MM.1S (cell line): ENCODE results near the gene HADH.
A peak's percentile ranks its signal among the peaks of the same experiment; 100 is the strongest.

Source experiments
- DNase-seq: peaks from one replicate; pipeline ENCODE4 v3.0.0-alpha.2; 2015
- H2AFZ ChIP-seq: fragments of 300-600 bp; sonication (generic); 2 replicates; pipeline ENCODE4 v1.6.0; 2016; ENCODE audit warnings: antibody characterized with exemption, low read length
- H3F3A ChIP-seq: fragments of 300-600 bp; sonication (generic); 2 replicates; pipeline ENCODE4 v1.6.1; 2016; ENCODE audit warnings: mild to moderate bottlenecking, antibody characterized with exemption, low read length, moderate library complexity, mixed read lengths; ENCODE audit not compliant: insufficient read depth
- H3K27ac ChIP-seq: fragments of 300-600 bp; sonication (generic); 2 replicates; pipeline ENCODE4 v1.5.1; 2016; ENCODE audit warnings: mild to moderate bottlenecking, low read length
- H3K27me3 ChIP-seq: fragments of 300-600 bp; sonication (generic); replicated peaks from 2 replicates; pipeline ENCODE4 v1.6.0; 2016; ENCODE audit warnings: low read length; ENCODE audit not compliant: insufficient read depth
- H3K36me3 ChIP-seq: fragments of 300-600 bp; sonication (generic); replicated peaks from 2 replicates; pipeline ENCODE4 v1.6.1; 2016; ENCODE audit warnings: mild to moderate bottlenecking, low read length, mixed read lengths; ENCODE audit not compliant: insufficient read depth
- H3K4me1 ChIP-seq: fragments of 300-600 bp; sonication (generic); 2 replicates; pipeline ENCODE4 v1.6.1; 2016; ENCODE audit warnings: low read length, mixed read lengths
- H3K4me2 ChIP-seq: fragments of 300-600 bp; sonication (generic); 2 replicates; pipeline ENCODE4 v1.6.0; 2016; ENCODE audit warnings: low read depth, low read length
- H3K4me3 ChIP-seq: fragments of 300-600 bp; sonication (generic); 2 replicates; pipeline ENCODE4 v1.5.1; 2016; ENCODE audit warnings: low read length, mixed read lengths
- H3K79me2 ChIP-seq: fragments of 300-600 bp; sonication (generic); 2 replicates; pipeline ENCODE4 v1.6.1; 2016; ENCODE audit warnings: mixed run types, low read length, mixed read lengths
- H3K9ac ChIP-seq: fragments of 300-600 bp; sonication (generic); 2 replicates; pipeline ENCODE4 v1.6.1; 2016; ENCODE audit warnings: low read length, mixed read lengths
- H3K9me2 ChIP-seq: fragments of 300-600 bp; sonication (generic); replicated peaks from 2 replicates; pipeline ENCODE4 v1.6.1; 2016; ENCODE audit warnings: mild to moderate bottlenecking, low read length, mixed read lengths; ENCODE audit not compliant: insufficient read depth
- H3K9me3 ChIP-seq: fragments of 300-600 bp; sonication (generic); replicated peaks from 2 replicates; pipeline ENCODE4 v1.6.1; 2016; ENCODE audit warnings: mild to moderate bottlenecking, low read length, mixed read lengths; ENCODE audit not compliant: insufficient read depth
- H4K20me1 ChIP-seq: fragments of 300-600 bp; sonication (generic); 2 replicates; pipeline ENCODE4 v1.6.1; 2016; ENCODE audit warnings: mild to moderate bottlenecking, low read length, moderate library complexity, mixed read lengths; ENCODE audit not compliant: insufficient read depth
- CTCF ChIP-seq: fragments of 300-600 bp; sonication (generic); IDR thresholded peaks from 2 replicates; pipeline ENCODE4 v1.5.1; 2016; ENCODE audit warnings: antibody characterized with exemption, low read length, mixed read lengths
- EZH2 ChIP-seq: fragments of 300-600 bp; sonication (generic); optimal IDR thresholded peaks from 2 replicates; pipeline ENCODE3; 2017; ENCODE audit warnings: low read depth, mild to moderate bottlenecking, antibody characterized with exemption, low read length, mixed read lengths
- EZH2phosphoT487 ChIP-seq: fragments of 300-600 bp; sonication (generic); IDR thresholded peaks from 2 replicates; pipeline ENCODE4 v1.6.1; 2018; ENCODE audit warnings: antibody characterized with exemption, low read length

The HADH gene

DNA sequence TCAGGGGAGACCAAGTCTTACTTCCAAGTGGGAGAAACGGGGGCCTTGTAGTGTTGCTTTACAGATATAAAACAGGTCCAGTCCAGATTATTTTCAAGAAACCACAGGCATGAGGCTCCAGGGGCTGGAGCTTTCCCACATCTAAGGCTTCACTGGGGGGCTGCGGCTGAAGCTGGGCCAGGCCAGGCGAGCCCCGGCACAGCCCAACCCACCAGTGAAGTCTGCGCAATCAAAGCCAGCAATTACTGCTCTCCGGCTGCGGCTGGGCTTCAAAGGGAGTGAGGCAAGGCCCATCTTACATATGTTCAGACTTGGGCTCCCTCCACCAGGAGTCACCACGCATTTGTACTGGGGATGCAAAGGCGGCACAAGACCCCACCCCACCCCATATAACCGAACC, 61.7 kb downstream of the HADH start:
- 0 out of 2 replicates have a peak, but pooled peaks cover 8% of the 10 kb centered on the region for H3K36me3 ChIP-seq
- H3K79me2 ChIP-seq = no peaks in the 10 kb centered on the region
- no peaks in the 10 kb centered on the region for H4K20me1 ChIP-seq
- H3K4me2 ChIP-seq = no peak overlapping the region
- no peak overlapping the region for H3K9ac ChIP-seq
- no peaks in the 10 kb centered on the region for H3K27me3 ChIP-seq
- TF ChIP-seq EZH2 (no peak), CTCF (no peak), EZH2phosphoT487 (no peak)
- peaks cover 25% of the 10 kb centered on the region for H3K4me1 ChIP-seq
- H3K9me2 ChIP-seq = no peaks in the 10 kb centered on the region
- H3F3A ChIP-seq = no peaks in the 10 kb centered on the region
- no peak overlapping the region for H3K4me3 ChIP-seq
- no peak for DNase-seq
- H3K27ac ChIP-seq = no peak overlapping the region
- H2AFZ ChIP-seq = no peak overlapping the region
- no peaks in the 10 kb centered on the region for H3K9me3 ChIP-seq

GRCh38 chr4:108052558-108053120, 63.0 kb downstream of the HADH start:
- Histone ChIP-seq H3K9me3 (no peaks in the 10 kb centered on the region), H3K9ac (no peak overlapping the region), H3K27ac (peak overlapping the region; percentile 16; the same call in 1 of the 2 replicates), H3F3A (no peaks in the 10 kb centered on the region), H3K36me3 (0 out of 2 replicates have a peak, but pooled peaks cover 5% of the 10 kb centered on the region), H3K27me3 (no peaks in the 10 kb centered on the region), H3K9me2 (no peaks in the 10 kb centered on the region), H2AFZ (no peak overlapping the region), H3K4me2 (0 out of 2 replicates have a peak overlapping the region, but pooled peaks have one; percentile 1), H4K20me1 (no peaks in the 10 kb centered on the region), H3K4me3 (no peak overlapping the region), H3K4me1 (peaks cover 38% of the 10 kb centered on the region), H3K79me2 (no peaks in the 10 kb centered on the region)
- no peak for TF ChIP-seq CTCF
- TF ChIP-seq EZH2 = no peak
- no peak for TF ChIP-seq EZH2phosphoT487
- no peak for DNase-seq

DNA sequence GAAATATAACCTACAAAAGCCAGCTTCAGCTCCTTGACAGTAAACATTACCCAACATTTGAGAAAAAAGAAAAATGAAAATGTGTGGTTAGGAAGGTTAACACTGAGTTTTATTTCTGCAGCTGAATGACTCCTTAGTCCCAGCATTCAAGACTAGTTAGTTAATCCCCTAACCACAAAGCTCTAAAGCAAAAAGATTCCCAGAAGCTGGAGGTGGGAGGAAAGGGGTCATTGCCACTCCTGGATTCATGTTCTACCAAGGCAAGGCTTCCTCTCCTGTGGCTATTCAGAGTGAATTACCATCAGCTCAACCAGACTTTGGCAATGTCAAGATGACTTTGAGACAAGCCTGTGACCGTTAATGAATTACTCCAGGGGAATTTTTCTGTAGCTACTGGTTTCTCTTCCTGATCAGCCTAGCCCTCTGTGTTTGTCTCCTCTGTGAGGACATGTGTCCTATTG, 63.6 kb downstream of the HADH start:
- H3K4me3 ChIP-seq = no peak overlapping the region
- H3K9ac ChIP-seq = no peak overlapping the region
- no peak overlapping the region for H2AFZ ChIP-seq
- no peaks in the 10 kb centered on the region for H3K27me3 ChIP-seq
- peaks cover 38% of the 10 kb centered on the region for H3K4me1 ChIP-seq
- no peak for DNase-seq
- H3K9me3 ChIP-seq = no peaks in the 10 kb centered on the region
- H3F3A ChIP-seq = no peaks in the 10 kb centered on the region
- peak overlapping the region; percentile 16; the same call in 1 of the 2 replicates for H3K27ac ChIP-seq
- H3K36me3 ChIP-seq = 0 out of 2 replicates have a peak, but pooled peaks cover 4% of the 10 kb centered on the region
- H3K9me2 ChIP-seq = no peaks in the 10 kb centered on the region
- H3K79me2 ChIP-seq = no peaks in the 10 kb centered on the region
- H4K20me1 ChIP-seq = no peaks in the 10 kb centered on the region
- 0 out of 2 replicates have a peak overlapping the region, but pooled peaks have one; percentile 1 for H3K4me2 ChIP-seq
- no peak for TF ChIP-seq EZH2
- TF ChIP-seq CTCF = no peak
- no peak for TF ChIP-seq EZH2phosphoT487
